ENCODE results near the gene BPI. TPM values are rescaled to one million over a fixed set of nuclear protein-coding genes. Genes with fewer than 3 reads are reported as not detected.

The BPI gene
- total RNA-seq, 1 experiment from 2014 or later = not detected

DNA sequence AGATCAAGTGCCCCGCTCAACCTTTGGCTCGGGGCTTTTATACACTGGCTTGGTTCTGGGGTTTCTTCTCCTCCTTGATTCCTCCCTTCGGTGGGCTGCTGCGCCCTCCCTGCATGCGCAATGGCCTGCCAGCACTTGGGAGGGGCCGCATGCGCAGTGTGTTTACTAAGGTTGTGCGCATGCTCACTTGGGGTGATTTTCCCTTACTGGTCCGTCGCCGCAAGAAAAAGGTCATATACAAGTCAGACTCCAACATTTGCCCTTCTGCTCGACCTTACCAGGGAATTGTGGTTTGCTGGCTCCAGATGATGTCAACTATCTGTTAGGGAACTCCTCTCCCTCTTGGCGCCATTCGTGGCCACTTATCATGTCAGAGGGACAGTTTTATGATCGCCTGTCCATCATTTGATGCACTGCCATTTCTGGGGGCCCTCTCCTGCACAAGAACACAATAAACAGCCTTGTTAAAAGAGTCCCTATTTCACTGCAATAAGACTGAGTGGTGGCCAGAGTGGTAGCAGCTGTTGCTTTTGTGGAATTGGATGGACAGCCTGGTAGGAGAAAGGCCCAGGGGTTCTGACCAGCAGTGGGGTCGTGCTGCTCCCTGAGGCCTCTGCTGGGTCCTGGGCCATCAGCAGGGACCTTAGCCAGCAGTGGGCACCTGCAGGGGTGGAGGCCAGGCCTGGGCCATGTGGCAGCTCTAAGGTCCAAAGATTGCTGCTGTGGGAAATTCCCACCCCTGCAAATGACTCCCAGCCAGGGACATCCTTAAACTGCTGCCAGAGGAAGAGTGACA is 39.6 kb downstream of the BPI start:
- Mint-ChIP-seq H3K27ac (ENCODE audit: low read depth, unreplicated experiment) (no peak overlapping the region), H3K4me3 (ENCODE audit: unreplicated experiment) (no peak overlapping the region), H3K36me3 (ENCODE audit: insufficient read depth, unreplicated experiment) (no peaks in the 10 kb centered on the region), H3K9me3 (ENCODE audit: unreplicated experiment) (no peaks in the 10 kb centered on the region), H3K27me3 (ENCODE audit: insufficient read depth, unreplicated experiment) (peaks cover 11% of the 10 kb centered on the region), H3K4me1 (ENCODE audit: insufficient read depth, unreplicated experiment) (no peaks in the 10 kb centered on the region)
- ChIA-PET POLR2A (no interaction called here), CTCF (interaction anchor here (0.6 kb wide), 1 partner anchor 121 kb away, joined by 4 read pairs; no protein-coding TSS in a partner anchor)
- TF ChIP-seq, protein P1, sequence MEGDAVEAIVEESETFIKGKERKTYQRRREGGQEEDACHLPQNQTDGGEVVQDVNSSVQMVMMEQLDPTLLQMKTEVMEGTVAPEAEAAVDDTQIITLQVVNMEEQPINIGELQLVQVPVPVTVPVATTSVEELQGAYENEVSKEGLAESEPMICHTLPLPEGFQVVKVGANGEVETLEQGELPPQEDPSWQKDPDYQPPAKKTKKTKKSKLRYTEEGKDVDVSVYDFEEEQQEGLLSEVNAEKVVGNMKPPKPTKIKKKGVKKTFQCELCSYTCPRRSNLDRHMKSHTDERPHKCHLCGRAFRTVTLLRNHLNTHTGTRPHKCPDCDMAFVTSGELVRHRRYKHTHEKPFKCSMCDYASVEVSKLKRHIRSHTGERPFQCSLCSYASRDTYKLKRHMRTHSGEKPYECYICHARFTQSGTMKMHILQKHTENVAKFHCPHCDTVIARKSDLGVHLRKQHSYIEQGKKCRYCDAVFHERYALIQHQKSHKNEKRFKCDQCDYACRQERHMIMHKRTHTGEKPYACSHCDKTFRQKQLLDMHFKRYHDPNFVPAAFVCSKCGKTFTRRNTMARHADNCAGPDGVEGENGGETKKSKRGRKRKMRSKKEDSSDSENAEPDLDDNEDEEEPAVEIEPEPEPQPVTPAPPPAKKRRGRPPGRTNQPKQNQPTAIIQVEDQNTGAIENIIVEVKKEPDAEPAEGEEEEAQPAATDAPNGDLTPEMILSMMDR (IDR thresholded peaks at IDR 0.05; ENCODE audit: unreplicated experiment) = no peak
- intact Hi-C loops (cut with micrococcal nuclease) = no loop called here
- no peak for DNase-seq (ENCODE audit: unreplicated experiment)
- no TSS peak for BruUV-seq (replicated peaks)

DNA sequence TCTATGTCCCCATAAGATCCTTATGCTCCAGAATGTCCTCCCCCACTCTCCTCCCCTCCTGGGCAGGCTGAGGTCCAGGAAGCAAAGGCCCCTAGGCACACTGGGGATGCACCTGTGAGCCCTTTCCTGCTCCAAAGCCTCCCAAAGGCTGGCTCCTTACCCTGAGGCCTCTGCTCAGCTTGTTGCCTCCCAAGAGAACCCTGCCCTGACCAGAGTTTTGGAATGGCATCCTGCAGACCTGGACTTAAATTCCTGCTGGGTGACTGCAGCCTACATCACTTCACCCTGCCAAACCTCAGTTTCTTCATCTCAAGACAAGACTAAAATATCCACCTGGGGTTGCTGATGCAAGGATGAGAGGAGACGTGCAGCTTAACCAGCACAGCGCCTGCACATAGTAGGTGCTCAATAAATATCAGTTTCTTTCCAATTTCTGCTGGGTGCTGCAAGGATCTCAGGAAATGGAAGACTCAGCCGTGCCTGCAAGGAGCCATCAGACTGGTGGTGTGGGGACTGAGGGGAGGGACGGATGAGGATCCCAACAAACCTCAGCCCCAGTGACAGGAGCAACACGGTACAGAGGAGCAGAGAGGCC is 40.2 kb downstream of the BPI start:
- Mint-ChIP-seq H3K36me3 (ENCODE audit: insufficient read depth, unreplicated experiment) (no peaks in the 10 kb centered on the region), H3K4me1 (ENCODE audit: insufficient read depth, unreplicated experiment) (no peaks in the 10 kb centered on the region), H3K9me3 (ENCODE audit: unreplicated experiment) (no peaks in the 10 kb centered on the region), H3K27me3 (ENCODE audit: insufficient read depth, unreplicated experiment) (peaks cover 18% of the 10 kb centered on the region), H3K27ac (ENCODE audit: low read depth, unreplicated experiment) (no peak overlapping the region), H3K4me3 (ENCODE audit: unreplicated experiment) (no peak overlapping the region)
- TF ChIP-seq, protein P1 (IDR thresholded peaks at IDR 0.05; ENCODE audit: unreplicated experiment) = no peak
- DNase-seq (ENCODE audit: unreplicated experiment) = no peak
- CTCF ChIA-PET = interaction anchor here (0.6 kb wide), 1 partner anchor 121 kb away, joined by 4 read pairs; no protein-coding TSS in a partner anchor
- BruUV-seq (replicated peaks) = no TSS peak
- POLR2A ChIA-PET = no interaction called here
- intact Hi-C loops (cut with micrococcal nuclease) = no loop called here

DNA sequence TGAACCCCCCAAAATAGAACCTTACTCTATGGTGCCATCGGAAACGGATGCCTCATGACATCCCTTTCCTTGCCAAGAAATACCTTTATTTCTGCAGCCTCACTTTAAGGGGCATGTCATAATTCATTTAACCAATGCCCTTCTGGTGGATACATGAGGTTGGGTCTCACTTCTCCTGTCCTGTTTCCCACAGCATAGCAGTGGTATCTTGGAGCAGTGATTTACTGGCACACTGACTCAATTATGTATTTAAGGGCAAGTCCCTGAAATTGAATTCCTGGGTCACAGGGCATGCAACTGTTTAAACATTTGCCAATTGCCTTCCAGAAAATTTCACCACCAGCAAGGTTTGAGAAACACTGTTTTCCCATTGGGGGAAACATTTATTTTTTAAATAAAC is 41.7 kb downstream of the BPI start:
- Mint-ChIP-seq H3K27me3 (ENCODE audit: insufficient read depth, unreplicated experiment) (peaks cover 28% of the 10 kb centered on the region), H3K4me1 (ENCODE audit: insufficient read depth, unreplicated experiment) (no peaks in the 10 kb centered on the region), H3K9me3 (ENCODE audit: unreplicated experiment) (no peaks in the 10 kb centered on the region), H3K36me3 (ENCODE audit: insufficient read depth, unreplicated experiment) (no peaks in the 10 kb centered on the region), H3K4me3 (ENCODE audit: unreplicated experiment) (no peak overlapping the region), H3K27ac (ENCODE audit: low read depth, unreplicated experiment) (no peak overlapping the region)
- ChIA-PET CTCF (interaction anchor here (0.6 to 1.2 kb wide), 2 partner anchors 8 to 12 kb away, joined by 3 to 5 read pairs; no protein-coding TSS in a partner anchor), POLR2A (no interaction called here)
- BruUV-seq (replicated peaks) = no TSS peak
- DNase-seq (ENCODE audit: unreplicated experiment) = no peak
- TF ChIP-seq, protein P1 (IDR thresholded peaks at IDR 0.05; ENCODE audit: unreplicated experiment) = no peak
- intact Hi-C loops (cut with micrococcal nuclease) = no loop called here

DNA sequence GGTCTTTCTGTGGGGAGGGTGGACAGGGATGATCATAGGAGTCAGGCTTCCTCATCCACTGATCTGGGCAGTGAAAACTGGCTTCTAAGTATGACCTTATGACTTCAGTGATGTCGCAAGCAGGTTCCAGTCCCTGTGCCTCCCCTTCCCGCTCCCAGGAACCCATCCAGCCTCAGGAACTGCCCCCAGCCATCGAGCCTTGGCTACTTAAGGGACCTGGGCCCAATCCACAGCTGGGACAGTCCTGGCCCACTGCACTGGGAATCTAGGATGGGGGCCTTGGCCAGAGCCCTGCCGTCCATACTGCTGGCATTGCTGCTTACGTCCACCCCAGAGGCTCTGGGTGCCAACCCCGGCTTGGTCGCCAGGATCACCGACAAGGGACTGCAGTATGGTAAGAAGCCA is 42.3 kb downstream of the BPI start, which contains the start of gene LBP:
LBP (plus strand) TSS at position 236 of the 405 bp plus-strand sequence; CDS start at position 271, 35 bp downstream.
- BruUV-seq (replicated peaks) = no TSS peak
- no peak within 1 kb of the TSS for H3K27ac Mint-ChIP-seq (ENCODE audit: low read depth, unreplicated experiment)

More for the DNA sequence above, 42.3 kb downstream of the BPI start, which contains the start of gene LBP:
- Mint-ChIP-seq H3K27me3 (ENCODE audit: insufficient read depth, unreplicated experiment) (peaks cover 28% of the 10 kb centered on the region), H3K36me3 (ENCODE audit: insufficient read depth, unreplicated experiment) (no peaks in the 10 kb centered on the region), H3K4me1 (ENCODE audit: insufficient read depth, unreplicated experiment) (no peaks in the 10 kb centered on the region), H3K4me3 (ENCODE audit: unreplicated experiment) (no peak within 1 kb of the TSS), H3K9me3 (ENCODE audit: unreplicated experiment) (no peaks in the 10 kb centered on the region)
- ChIA-PET POLR2A (no interaction called here), CTCF (interaction anchor here (1.1 to 1.2 kb wide), 2 partner anchors 10 to 11 kb away, joined by 4 to 5 read pairs; no protein-coding TSS in a partner anchor)
- intact Hi-C loops (cut with micrococcal nuclease) = no loop called here
- no peak for DNase-seq (ENCODE audit: unreplicated experiment)
- TF ChIP-seq, protein P1 (IDR thresholded peaks at IDR 0.05; ENCODE audit: unreplicated experiment) = no peak
